SK-N-SH (cell line): ENCODE results near the gene SPAG9. TPM values are rescaled to one million over a fixed set of nuclear protein-coding genes. Genes with fewer than 3 reads are reported as not detected.

Source experiments
- CTCF ChIA-PET: fragments of 300-600, 350-600 bp; formaldehyde crosslinking; extraction: SDS; loops from one replicate; lab custom pipeline; 2021; lab: Yijun Ruan, JAX
- POLR2A ChIA-PET: fragments of 350-600 bp; sonication (Branson Sonifier 250); formaldehyde crosslinking; extraction: SDS; loops from one replicate; lab custom pipeline; 2020; ENCODE audit warnings: antibody characterized with exemption, inconsistent platforms; lab: Yijun Ruan, JAX
- DNase-seq: peaks from one replicate; pipeline ENCODE4 v3.0.0; 2012
- H2AFZ ChIP-seq: fragments of 200-600 bp; sonication (generic); 2 replicates; pipeline ENCODE4 v1.8.1; 2016; ENCODE audit warnings: antibody characterized with exemption, mild to moderate bottlenecking, low read depth
- H3F3A ChIP-seq: fragments of 200-600 bp; sonication (generic); replicated peaks from 2 replicates; pipeline ENCODE3; 2016; ENCODE audit warnings: antibody characterized with exemption, mild to moderate bottlenecking; ENCODE audit not compliant: insufficient read depth
- H3K27ac ChIP-seq, 2 experiments: fragments of 200-500 bp in 1 of 2; fragments of 200-600 bp in 1 of 2; sonication (Bioruptor generic) in 1 of 2; sonication (generic), shearing (Covaris generic) in 1 of 2; 2 replicates each; pipeline versions ENCODE4 v1.5.1 to v1.6.1; 2014 to 2016; ENCODE audit warnings: low read depth in 2 of 2, inconsistent platforms in 1 of 2, low read length in 1 of 2, mild to moderate bottlenecking in 1 of 2, mixed read lengths in 1 of 2
- H3K27me3 ChIP-seq: fragments of 200-600 bp; sonication (generic), shearing (Covaris generic); 2 replicates; pipeline ENCODE4 v1.6.1; 2016; ENCODE audit warnings: mixed run types; ENCODE audit not compliant: insufficient read depth
- H3K36me3 ChIP-seq, 2 experiments: fragments of 200-500 bp in 1 of 2; fragments of 200-600 bp in 1 of 2; sonication (Bioruptor generic) in 1 of 2; sonication (generic) in 1 of 2; replicated peaks in 1 of 2; 2 replicates each; pipeline versions ENCODE3 to v1.5.1; 2014 to 2016; ENCODE audit warnings: low read length in 1 of 2, mild to moderate bottlenecking in 1 of 2; ENCODE audit not compliant: insufficient read depth in 2 of 2, control insufficient read depth in 1 of 2
- H3K4me1 ChIP-seq, 2 experiments: fragments of 200-500 bp in 1 of 2; fragments of 200-600 bp in 1 of 2; sonication (Bioruptor generic) in 1 of 2; sonication (generic), shearing (Covaris generic) in 1 of 2; 2 replicates each; pipeline versions ENCODE4 v1.5.1 to v1.6.1; 2014 to 2016; ENCODE audit warnings: low read depth in 1 of 2, low read length in 1 of 2, mixed run types in 1 of 2; ENCODE audit not compliant: insufficient read depth in 2 of 2, control insufficient read depth in 1 of 2
- H3K4me2 ChIP-seq: fragments of 200-600 bp; sonication (generic), shearing (Covaris generic); 2 replicates; pipeline ENCODE4 v1.6.1; 2017; ENCODE audit warnings: mixed run types
- H3K4me3 ChIP-seq, 2 experiments: fragments of 200-500 bp in 1 of 2; fragments of 200-600 bp in 1 of 2; sonication (Bioruptor generic) in 1 of 2; sonication (generic), shearing (Covaris generic) in 1 of 2; 2 replicates each; pipeline versions ENCODE4 v1.5.1 to v1.8.1; 2014 to 2016; ENCODE audit warnings: low read depth in 2 of 2, inconsistent platforms in 1 of 2, low read length in 1 of 2, mild to moderate bottlenecking in 1 of 2, mixed read lengths in 1 of 2, moderate library complexity in 1 of 2
- H3K79me2 ChIP-seq: fragments of 200-600 bp; sonication (generic); 2 replicates; pipeline ENCODE4 v1.8.1; 2017; ENCODE audit warnings: mild to moderate bottlenecking; ENCODE audit not compliant: insufficient read depth
- H3K9ac ChIP-seq: fragments of 200-600 bp; sonication (generic); 2 replicates; pipeline ENCODE4 v1.6.1; 2017; ENCODE audit warnings: mixed run types
- H3K9me2 ChIP-seq: fragments of 200-600 bp; sonication (generic); 2 replicates; pipeline ENCODE4 v1.6.1; 2017; ENCODE audit warnings: mixed run types
- H3K9me3 ChIP-seq: fragments of 200-600 bp; sonication (generic); 2 replicates; pipeline ENCODE4 v1.6.1; 2017; ENCODE audit warnings: mixed run types, mild to moderate bottlenecking, moderate library complexity
- H4K20me1 ChIP-seq: fragments of 200-600 bp; sonication (generic); 2 replicates; pipeline ENCODE4 v1.6.1; 2017; ENCODE audit warnings: mild to moderate bottlenecking, mixed run types; ENCODE audit not compliant: insufficient read depth
- CHD2 ChIP-seq: fragments of 150-350 bp; IDR thresholded peaks from 2 replicates; pipeline ENCODE4 v1.6.1; 2018; ENCODE audit warnings: low read length; ENCODE audit not compliant: partially characterized antibody
- CTCF ChIP-seq: fragments of 200-600 bp; sonication (generic); IDR thresholded peaks from 2 replicates; pipeline ENCODE4 v1.6.1; 2017; ENCODE audit warnings: antibody characterized with exemption, mild to moderate bottlenecking, moderate library complexity
- ELF1 ChIP-seq: IDR thresholded peaks from 2 replicates; pipeline ENCODE4 v1.4.0; 2012
- EP300 ChIP-seq, 2 experiments: IDR thresholded peaks; 2 replicates each; pipeline versions ENCODE4 v1.4.0 to v1.6.1; 2012; ENCODE audit warnings: borderline replicate concordance in 1 of 2, low read depth in 1 of 2, low read length in 1 of 2
- EZH2phosphoT487 ChIP-seq: fragments of 200-600 bp; sonication (generic); IDR thresholded peaks from 2 replicates; pipeline ENCODE4 v1.6.1; 2017; ENCODE audit warnings: low read depth, mixed run types, mild to moderate bottlenecking, antibody characterized with exemption, moderate library complexity, borderline replicate concordance
- FOSL2 ChIP-seq: IDR thresholded peaks from 2 replicates; pipeline ENCODE4 v1.4.0; 2012; ENCODE audit warnings: low read depth, mild to moderate bottlenecking, moderate library complexity, borderline replicate concordance
- GABPA ChIP-seq: IDR thresholded peaks from 2 replicates; pipeline ENCODE4 v1.4.0; 2012; ENCODE audit warnings: low read depth, mild to moderate bottlenecking
- JUND ChIP-seq: IDR thresholded peaks from 2 replicates; pipeline ENCODE4 v1.4.0; 2012
- MEF2A ChIP-seq: IDR thresholded peaks from 2 replicates; pipeline ENCODE4 v1.4.0; 2012; ENCODE audit warnings: low read depth, borderline replicate concordance
- MXI1 ChIP-seq: IDR thresholded peaks from 2 replicates; pipeline ENCODE4 v1.6.1; 2012; ENCODE audit warnings: mild to moderate bottlenecking, low read depth, low read length, improper control_type of control experiment
- PBX3 ChIP-seq: IDR thresholded peaks from 2 replicates; pipeline ENCODE4; 2012
- POLR2AphosphoS5 ChIP-seq: IDR thresholded peaks from 2 replicates; pipeline ENCODE4 v1.6.1; 2012; ENCODE audit warnings: low read depth, low read length
- RAD21 ChIP-seq: IDR thresholded peaks from 2 replicates; pipeline ENCODE4 v1.6.1; 2012; ENCODE audit warnings: mild to moderate bottlenecking, low read length
- RCOR1 ChIP-seq: fragments of 150-350 bp; IDR thresholded peaks from 2 replicates; pipeline ENCODE4 v1.6.1; 2017; ENCODE audit warnings: antibody characterized with exemption, low read length
- REST ChIP-seq: IDR thresholded peaks from 2 replicates; pipeline ENCODE4 v1.6.1; 2012; ENCODE audit warnings: mild to moderate bottlenecking, low read depth, low read length, moderate library complexity
- SIN3A ChIP-seq: IDR thresholded peaks from 2 replicates; pipeline ENCODE4 v1.6.1; 2012; ENCODE audit warnings: low read depth, mild to moderate bottlenecking, low read length, moderate library complexity, borderline replicate concordance
- SMC3 ChIP-seq: IDR thresholded peaks from 2 replicates; pipeline ENCODE4 v1.6.1; 2012; ENCODE audit warnings: low read depth, low read length, improper control_type of control experiment
- TCF12 ChIP-seq: IDR thresholded peaks from 2 replicates; pipeline ENCODE4 v1.4.0; 2012
- USF1 ChIP-seq: IDR thresholded peaks from 2 replicates; pipeline ENCODE4 v1.4.0; 2012; ENCODE audit warnings: low read depth, borderline replicate concordance
- USF2 ChIP-seq: fragments of 150-350 bp; IDR thresholded peaks from 2 replicates; pipeline ENCODE4 v1.6.1; 2017; ENCODE audit warnings: antibody characterized with exemption, low read length, low read depth, borderline replicate concordance
- YY1 ChIP-seq: IDR thresholded peaks from 2 replicates; pipeline ENCODE4 v1.4.0; 2012; ENCODE audit warnings: low read depth, mild to moderate bottlenecking
- ZBTB33 ChIP-seq: IDR thresholded peaks from 2 replicates; pipeline ENCODE4 v1.4.0; 2012; ENCODE audit warnings: low read depth, borderline replicate concordance
- WGBS: methylation state at CpG from one replicate; pipeline ENCODE4 v1.1.6; 2017; ENCODE audit warnings: low lambda C conversion rate; 5-methylcytosine and 5-hydroxymethylcytosine counted together
- polyA plus RNA-seq, 3 experiments: library from polyadenylated mRNA; depleted of rRNA; stranded (reverse); fragments of >200 nt; gene quantifications; 2 replicates each; pipeline ENCODE4 v1.2.3, GENCODE V29; 2012

Gene SPAG9
- polyA plus RNA-seq, 1 of the 3 experiments (the other 2 are of a cell fraction), result 32.1 TPM

- Histone ChIP-seq H3K27me3 (no peaks in the 10 kb centered on the region), H3K4me1 (no peaks in the 10 kb centered on the region), H3F3A (peaks cover 14% of the 10 kb centered on the region), H4K20me1 (no peaks in the 10 kb centered on the region), H3K9me2 (no peaks in the 10 kb centered on the region), H2AFZ (no peak overlapping the region), H3K79me2 (no peaks in the 10 kb centered on the region), H3K9ac (no peak overlapping the region), H3K4me3 (no peak overlapping the region), H3K4me2 (no peak overlapping the region), H3K36me3 (peaks cover 57 to 80% of the 10 kb centered on the region in 2 experiments), H3K27ac (peak overlapping the region in 1 of 2 experiments; percentile 37; a peak in 2 of 4 replicates), H3K9me3 (no peaks in the 10 kb centered on the region)
- TF ChIP-seq CTCF, result peak; percentile 89
- TF ChIP-seq PBX3, result no peak
- TF ChIP-seq CHD2, result no peak
- TF ChIP-seq REST, result no peak
- no peak for TF ChIP-seq MXI1
- TF ChIP-seq FOSL2, result no peak
- peak; percentile 89 for TF ChIP-seq SMC3
- TF ChIP-seq USF1, result no peak
- TF ChIP-seq ELF1, result no peak
- TF ChIP-seq JUND, result no peak
- TF ChIP-seq ZBTB33, result no peak
- peak; percentile 36; the same call in 1 of the 2 replicates for TF ChIP-seq RCOR1
- no peak for TF ChIP-seq POLR2AphosphoS5
- no peak for TF ChIP-seq USF2
- no peak for TF ChIP-seq MEF2A
- TF ChIP-seq GABPA, result no peak
- TF ChIP-seq EP300 (IDR thresholded peaks at IDR 0.05; ENCODE audit: borderline replicate concordance in 1 of 2, low read depth in 1 of 2, low read length in 1 of 2), result no peak
- peak; percentile 96 for TF ChIP-seq RAD21
- no peak for TF ChIP-seq YY1
- TF ChIP-seq SIN3A, result no peak
- TF ChIP-seq TCF12, result no peak
- TF ChIP-seq EZH2phosphoT487, result no peak
- ChIA-PET POLR2A (interaction anchor here (1.4 to 2.6 kb wide), 3 partner anchors 135 to 165 kb away, joined by 3 to 11 read pairs (median 3); partner anchors contain the start of genes NME1, NME2 and TOB1), CTCF (interaction anchor here (0.6 to 11.1 kb wide), 57 partner anchors 10 to 364 kb away, joined by 3 to 247 read pairs (median 4); partner anchors contain the start of genes NME1 and NME2)
- DNase-seq, result peak; percentile 63
- WGBS, result 93% methylated on average over 1 of the region's 1 CpG
Measured at GRCh38 chr17:51000835-51001638, 119.6 kb downstream of the SPAG9 start.
